ENCODE measurements around the gene HNRNPF. TPM values are rescaled to one million over a fixed set of nuclear protein-coding genes. Genes with fewer than 3 reads are reported as not detected.

Gene HNRNPF
- total and polyA plus RNA-seq, 4 donors: 64.5 to 150 (median 113) TPM

DNA sequence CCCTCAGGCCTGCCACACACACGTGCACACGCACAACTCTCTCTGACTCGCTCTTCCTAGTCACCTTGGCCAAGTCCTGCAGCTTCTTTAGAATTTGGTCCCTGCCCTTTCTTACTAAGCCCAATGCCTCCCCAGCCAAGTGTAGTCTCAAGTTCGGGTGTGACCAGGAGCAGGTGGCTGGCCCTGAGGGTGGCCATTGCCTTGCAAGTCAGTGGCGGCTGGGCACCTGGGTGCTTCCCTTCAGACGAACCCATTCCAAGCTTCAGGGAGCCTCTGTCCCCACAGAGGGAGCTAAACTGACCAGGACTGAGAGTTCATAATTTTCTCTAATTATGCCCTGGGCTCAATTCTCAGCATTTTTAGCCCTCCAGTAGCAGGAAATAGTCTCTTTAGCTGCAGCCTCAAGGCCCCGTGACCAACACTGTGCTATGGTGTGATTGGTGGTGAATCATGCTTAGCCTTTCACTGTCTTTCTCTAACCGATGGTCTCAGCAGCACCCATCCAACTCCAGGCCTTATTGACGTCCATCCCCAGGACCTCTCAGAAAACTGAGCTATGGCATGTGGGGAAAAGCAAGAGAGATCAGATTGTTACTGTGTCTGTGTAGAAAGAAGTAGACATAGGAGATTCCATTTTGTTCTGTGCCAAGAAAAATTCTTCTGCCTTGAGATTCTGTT is 72.2 kb downstream of the HNRNPF start:
- H3K27ac ChIP-seq (ENCODE audit: low read depth in 1 of 2, low read length in 2 of 2): no peak overlapping the region
- no peak overlapping the region for H3K9ac ChIP-seq (ENCODE audit: low read depth in 1 of 2, low read length in 2 of 2)
- no peaks in the 10 kb centered on the region for H3K4me1 ChIP-seq (ENCODE audit: control insufficient read depth in 4 of 4, insufficient read depth in 4 of 4, low read length in 3 of 4)
- no peak for DNase-seq (ENCODE audit: low spot score)
- TF ChIP-seq, protein P1, sequence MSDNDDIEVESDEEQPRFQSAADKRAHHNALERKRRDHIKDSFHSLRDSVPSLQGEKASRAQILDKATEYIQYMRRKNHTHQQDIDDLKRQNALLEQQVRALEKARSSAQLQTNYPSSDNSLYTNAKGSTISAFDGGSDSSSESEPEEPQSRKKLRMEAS (IDR thresholded peaks at IDR 0.05): no peak
- no peak for TF ChIP-seq EGR1 (IDR thresholded peaks at IDR 0.05; ENCODE audit: low read depth in 2 of 2)
- no peak for TF ChIP-seq SP1 (IDR thresholded peaks at IDR 0.05)
- no peak for TF ChIP-seq FOXA2 (IDR thresholded peaks at IDR 0.05)
- no peak for TF ChIP-seq HNF4A (conservative IDR thresholded peaks at IDR 0.05)
- TF ChIP-seq JUND (IDR thresholded peaks at IDR 0.05): no peak
- TF ChIP-seq REST (IDR thresholded peaks at IDR 0.05): no peak
- TF ChIP-seq, protein P2, sequence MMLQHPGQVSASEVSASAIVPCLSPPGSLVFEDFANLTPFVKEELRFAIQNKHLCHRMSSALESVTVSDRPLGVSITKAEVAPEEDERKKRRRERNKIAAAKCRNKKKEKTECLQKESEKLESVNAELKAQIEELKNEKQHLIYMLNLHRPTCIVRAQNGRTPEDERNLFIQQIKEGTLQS (IDR thresholded peaks at IDR 0.05): no peak
- no peak for TF ChIP-seq CTCF (IDR thresholded peaks at IDR 0.05; ENCODE audit: low read depth, low read length, missing input control)
- no peak for TF ChIP-seq GABPA (IDR thresholded peaks at IDR 0.05 in 1 of 2, conservative IDR thresholded peaks at IDR 0.05 in 1 of 2)
- no peak for TF ChIP-seq FOXA1 (IDR thresholded peaks at IDR 0.05)
- TF ChIP-seq NR2F2 (IDR thresholded peaks at IDR 0.05): no peak
- no peak for TF ChIP-seq RAD21 (IDR thresholded peaks at IDR 0.05)
- no peak for TF ChIP-seq YY1 (IDR thresholded peaks at IDR 0.05)
- WGBS: 84% methylated on average over 9 of the region's 9 CpGs
- no peaks in the 10 kb centered on the region for H3K9me3 ChIP-seq (ENCODE audit: control insufficient read depth in 4 of 4, low read length in 3 of 4)
- no peaks in the 10 kb centered on the region for H3K36me3 ChIP-seq (ENCODE audit: control insufficient read depth in 4 of 4, insufficient read depth in 3 of 4, low read depth in 1 of 4, low read length in 3 of 4)
- no peak overlapping the region for H3K4me3 ChIP-seq (ENCODE audit: low read depth in 1 of 3, low read length in 3 of 3)
- no peaks in the 10 kb centered on the region for H3K27me3 ChIP-seq (ENCODE audit: control insufficient read depth in 4 of 4, insufficient read depth in 4 of 4, low read length in 3 of 4)

DNA sequence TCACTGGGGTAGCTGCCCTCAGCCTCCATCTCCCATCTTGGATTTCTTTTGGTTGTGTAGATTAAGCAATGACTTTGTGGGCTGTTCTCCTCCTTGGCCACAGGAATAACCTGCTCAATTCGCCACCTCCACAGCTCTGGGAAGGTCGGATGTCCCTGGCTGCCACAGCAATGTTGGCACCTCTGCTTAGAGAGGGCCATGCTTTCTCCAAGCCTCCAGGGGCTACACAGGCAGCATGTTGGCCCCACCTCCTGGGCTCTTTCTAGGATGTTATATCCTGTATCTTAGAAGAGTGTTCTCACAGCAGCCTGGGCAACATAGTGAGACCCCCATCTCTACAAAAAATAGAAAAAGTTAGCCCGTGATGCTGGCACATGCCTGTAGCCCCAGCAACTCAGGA is 72.9 kb downstream of the HNRNPF start:
- TF ChIP-seq, protein P2 (IDR thresholded peaks at IDR 0.05): no peak
- no peak for DNase-seq (ENCODE audit: low spot score)
- no peak overlapping the region for H3K27ac ChIP-seq (ENCODE audit: low read depth in 1 of 2, low read length in 2 of 2)
- H3K4me3 ChIP-seq (ENCODE audit: low read depth in 1 of 3, low read length in 3 of 3): no peak overlapping the region
- H3K4me1 ChIP-seq (ENCODE audit: control insufficient read depth in 4 of 4, insufficient read depth in 4 of 4, low read length in 3 of 4): no peaks in the 10 kb centered on the region
- H3K36me3 ChIP-seq (ENCODE audit: control insufficient read depth in 4 of 4, insufficient read depth in 3 of 4, low read depth in 1 of 4, low read length in 3 of 4): no peaks in the 10 kb centered on the region
- H3K9ac ChIP-seq (ENCODE audit: low read depth in 1 of 2, low read length in 2 of 2): no peak overlapping the region
- H3K27me3 ChIP-seq (ENCODE audit: control insufficient read depth in 4 of 4, insufficient read depth in 4 of 4, low read length in 3 of 4): no peaks in the 10 kb centered on the region
- no peaks in the 10 kb centered on the region for H3K9me3 ChIP-seq (ENCODE audit: control insufficient read depth in 4 of 4, low read length in 3 of 4)
- WGBS: 95% methylated on average over 3 of the region's 3 CpGs

Small RNA genes within 50 kb of the gene (small RNA-seq; reads per million reads assigned to genes)
- gene RNU6ATAC11P (not detected), gene RNU7-193P (not detected), gene SNORD3J (not detected)

Other genes starting within 250 kb of the HNRNPF start
- gene RASGEF1A, start 142.1 kb downstream of the HNRNPF start, total RNA-seq: under 1 TPM; 0.65 to 0.75 TPM
- under 1 TPM; 0.22 to 0.27 TPM for gene RASGEF1A, start 142.1 kb downstream of the HNRNPF start, polyA plus RNA-seq
- not detected for gene FXYD4, start 37.5 kb downstream of the HNRNPF start, total RNA-seq
- not detected for gene FXYD4, start 37.5 kb downstream of the HNRNPF start, polyA plus RNA-seq
- 1 to 10 TPM; 1.5 to 4.8 TPM for gene ZNF487, start 27.9 kb upstream of the HNRNPF start, total RNA-seq
- 1 to 10 TPM; 1.3 to 2.3 TPM for gene ZNF487, start 27.9 kb upstream of the HNRNPF start, polyA plus RNA-seq
- gene ZNF239, start 165.4 kb upstream of the HNRNPF start, total RNA-seq: 1 to 10 TPM; 1.5 to 2.1 TPM
- gene ZNF239, start 165.4 kb upstream of the HNRNPF start, polyA plus RNA-seq: under 1 TPM; 0.57 to 0.69 TPM
- 1 to 10 TPM in 1 of 2 donors, under 1 TPM in 1; 0.98 to 2.4 TPM for gene ZNF485, start 197.3 kb upstream of the HNRNPF start, total RNA-seq
- 1 to 10 TPM in 1 of 2 donors, under 1 TPM in 1; 0.92 to 1.0 TPM for gene ZNF485, start 197.3 kb upstream of the HNRNPF start, polyA plus RNA-seq
- gene ZNF32, start 239.7 kb upstream of the HNRNPF start, total RNA-seq: 10 to 100 TPM in 1 of 2 donors, 1 to 10 TPM in 1; 6.5 to 11.9 TPM
- 10 to 100 TPM; 13.1 to 19.9 TPM for gene ZNF32, start 239.7 kb upstream of the HNRNPF start, polyA plus RNA-seq